GM18873 (cell line): Measurements from ENCODE around the gene DGKE.

ENCODE experiments used
- ATAC-seq: cut with Tn5 transposase; IDR thresholded peaks from one replicate; pipeline ENCODE4 v1.9.1; 2021; ENCODE audit warnings: mild to moderate bottlenecking, moderate library complexity, moderate number of reproducible peaks; ENCODE audit not compliant: unreplicated experiment, low FRiP score

DGKE gene

DNA sequence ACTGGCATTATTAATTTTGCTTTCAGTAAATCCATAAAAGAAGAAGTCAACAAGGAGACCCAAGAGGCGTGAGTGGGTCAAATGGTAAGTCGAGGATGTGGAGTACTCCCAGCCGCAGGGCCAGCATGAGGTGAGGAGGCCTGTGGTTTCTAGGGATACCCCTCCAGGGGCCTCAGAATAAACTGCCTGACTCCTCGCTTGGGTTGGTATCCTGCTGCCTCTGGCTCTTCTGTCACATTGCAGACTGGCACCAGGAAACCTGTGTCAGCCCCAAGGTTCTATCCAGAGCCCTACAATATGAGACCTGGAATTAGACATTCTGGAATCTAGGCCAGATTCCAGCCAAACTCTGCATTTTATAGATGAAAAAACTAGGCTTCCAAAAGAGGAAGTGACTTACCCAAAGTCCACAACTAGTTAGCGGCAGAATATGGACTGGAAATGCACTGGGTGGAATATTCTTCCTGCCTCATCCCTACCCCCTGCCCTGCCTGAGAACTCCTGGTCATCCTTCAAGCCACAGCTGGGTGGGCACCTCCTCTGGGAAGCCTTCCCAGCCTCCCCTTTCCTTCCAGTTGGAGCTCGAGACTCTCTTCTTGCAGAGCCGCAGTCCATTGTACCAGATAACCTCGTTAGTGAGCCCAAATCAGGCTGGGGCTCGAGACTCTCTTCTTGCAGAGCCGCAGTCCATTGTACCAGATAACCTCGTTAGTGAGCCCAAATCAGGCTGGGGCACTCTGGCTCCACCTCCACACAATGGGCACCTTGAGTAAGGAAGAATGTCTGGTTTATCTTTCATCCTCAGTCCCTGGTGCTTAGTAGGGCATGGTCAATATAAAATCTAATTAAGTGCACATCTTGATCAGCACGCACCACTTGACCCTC lies 22.8 kb upstream of the DGKE start:
- no peak for ATAC-seq

DNA sequence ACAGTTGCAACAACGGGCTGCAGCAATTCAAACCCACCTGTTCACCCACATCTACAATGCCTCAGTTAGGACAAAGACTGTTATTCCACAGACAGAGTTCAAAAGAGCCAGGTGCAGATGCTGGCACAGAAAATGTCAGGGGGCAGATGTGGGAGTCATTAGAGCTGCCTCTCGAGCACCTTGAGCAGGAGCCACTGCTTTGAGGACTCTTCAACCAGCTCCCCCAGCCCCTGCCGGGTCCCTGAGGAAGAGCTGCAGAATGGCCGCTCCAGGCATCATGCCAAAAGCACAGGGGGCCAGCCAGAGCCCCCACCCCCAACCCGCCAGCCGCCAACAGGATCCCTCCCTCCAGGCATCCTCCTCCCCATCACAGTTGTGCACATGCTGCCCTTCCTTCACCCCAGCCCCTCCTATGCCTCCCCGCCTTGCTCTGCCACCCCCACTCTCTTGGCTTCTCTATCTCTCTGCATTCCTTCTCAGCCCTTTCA lies 21.0 kb upstream of the DGKE start:
- ATAC-seq: no peak

DNA sequence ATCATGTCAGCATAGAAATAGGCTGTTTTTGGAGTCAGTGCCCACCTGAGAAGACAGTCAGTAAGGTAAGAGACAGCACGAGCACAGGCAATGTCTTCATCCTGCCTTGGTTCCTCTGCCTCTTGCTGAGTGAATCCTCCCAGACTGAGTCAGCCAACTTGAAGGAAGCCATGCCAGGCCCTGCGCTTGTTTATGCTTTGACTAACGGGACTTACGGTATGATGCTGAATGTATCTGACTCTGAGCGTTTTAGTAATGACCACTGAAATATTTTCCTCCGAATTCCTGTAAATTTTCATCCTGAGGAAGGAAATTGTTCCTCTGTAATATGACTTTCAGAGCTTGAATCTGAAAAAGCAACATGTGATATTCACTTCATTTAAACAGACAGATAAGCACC lies 18.2 kb upstream of the DGKE start:
- no peak for ATAC-seq

DNA sequence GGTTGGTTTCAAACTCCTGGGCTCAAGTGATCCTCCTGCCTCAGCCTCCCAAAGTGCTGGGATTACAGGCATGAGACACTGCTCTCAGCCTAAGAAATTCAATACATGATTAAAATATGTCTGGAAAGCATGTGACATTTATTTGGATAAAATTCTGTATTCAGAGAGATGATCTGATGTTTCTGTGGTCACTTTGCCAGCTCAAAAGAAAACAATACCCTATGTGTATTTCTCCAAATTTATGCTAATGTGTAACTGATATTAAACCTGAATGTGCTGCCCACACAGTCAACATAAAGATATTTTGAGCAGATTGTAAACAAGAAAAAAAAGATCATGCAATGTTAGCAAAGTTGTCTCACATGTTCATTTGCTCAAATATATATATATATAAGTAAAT lies 16.9 kb upstream of the DGKE start:
- ATAC-seq: no peak

DNA sequence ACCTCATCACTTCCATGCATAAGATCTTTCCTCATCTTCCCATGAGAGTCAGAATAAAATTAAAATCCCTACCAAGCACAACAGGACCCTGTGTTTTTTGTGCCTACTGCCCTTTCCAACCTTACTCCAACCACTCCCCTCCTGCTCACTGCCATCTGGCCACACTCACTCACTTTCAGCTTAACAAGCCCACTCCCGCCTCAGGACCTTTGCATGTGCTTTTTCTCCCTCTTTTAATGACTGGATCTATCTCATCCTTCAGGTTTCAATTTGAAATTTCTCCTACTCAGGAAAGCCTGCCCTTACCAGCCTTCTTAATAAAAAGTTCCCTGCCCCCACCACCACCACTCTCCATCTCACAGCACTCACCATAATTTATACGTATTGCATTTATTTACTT lies 14.9 kb upstream of the DGKE start:
- no peak for ATAC-seq

DNA sequence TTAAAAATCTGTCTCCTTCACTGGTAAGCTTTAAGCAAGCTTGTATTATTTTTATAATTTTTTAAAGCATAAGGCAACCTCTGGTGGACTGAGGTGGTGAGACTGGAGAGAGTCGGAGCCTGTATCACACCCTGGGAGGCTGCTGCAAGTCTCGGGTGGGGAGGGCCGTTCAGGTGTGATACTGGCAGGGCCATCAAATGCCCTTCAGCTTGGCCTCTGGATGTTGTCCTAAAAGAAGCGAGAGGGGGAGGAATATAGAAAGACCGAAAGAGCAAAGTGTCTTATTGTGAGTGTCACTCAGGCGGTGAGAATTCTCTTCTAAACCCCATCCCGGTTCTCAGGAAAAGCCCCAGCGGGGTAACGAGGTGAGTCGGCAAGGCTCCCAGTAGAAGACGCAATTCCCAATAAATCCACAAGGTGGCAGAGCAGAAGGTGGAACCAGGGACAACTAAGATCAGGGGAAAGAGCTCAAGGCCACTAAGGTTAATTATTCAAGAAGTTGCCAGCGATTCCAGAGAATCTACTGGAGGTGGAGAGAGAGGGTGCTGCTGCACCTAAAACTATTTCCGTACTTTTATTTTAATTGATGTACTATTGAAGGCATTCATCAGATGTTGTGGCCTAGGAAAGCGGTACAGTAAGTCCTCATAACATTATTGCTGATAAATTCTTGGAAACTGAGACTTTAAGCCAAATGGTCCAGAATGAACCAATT lies 14.4 kb upstream of the DGKE start:
- ATAC-seq: no peak

DNA sequence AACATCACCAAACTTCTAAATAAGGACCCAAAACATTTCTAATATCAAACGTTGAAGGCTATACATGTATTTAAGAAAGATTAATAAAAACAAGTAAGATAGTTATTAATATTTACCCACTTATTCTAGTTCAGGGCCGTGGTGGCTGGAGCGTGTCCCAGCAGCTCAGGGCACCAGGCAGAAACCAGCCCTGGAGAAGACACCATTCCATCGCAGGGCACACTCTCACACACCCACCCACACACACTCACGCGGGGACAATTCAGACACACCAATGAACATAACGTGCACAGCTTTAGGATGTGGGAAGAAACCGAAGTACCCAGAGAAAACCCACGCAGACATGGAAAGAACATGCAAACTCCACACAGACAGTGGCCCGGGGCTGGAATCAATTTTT lies 13.7 kb upstream of the DGKE start:
- ATAC-seq: no peak

DNA sequence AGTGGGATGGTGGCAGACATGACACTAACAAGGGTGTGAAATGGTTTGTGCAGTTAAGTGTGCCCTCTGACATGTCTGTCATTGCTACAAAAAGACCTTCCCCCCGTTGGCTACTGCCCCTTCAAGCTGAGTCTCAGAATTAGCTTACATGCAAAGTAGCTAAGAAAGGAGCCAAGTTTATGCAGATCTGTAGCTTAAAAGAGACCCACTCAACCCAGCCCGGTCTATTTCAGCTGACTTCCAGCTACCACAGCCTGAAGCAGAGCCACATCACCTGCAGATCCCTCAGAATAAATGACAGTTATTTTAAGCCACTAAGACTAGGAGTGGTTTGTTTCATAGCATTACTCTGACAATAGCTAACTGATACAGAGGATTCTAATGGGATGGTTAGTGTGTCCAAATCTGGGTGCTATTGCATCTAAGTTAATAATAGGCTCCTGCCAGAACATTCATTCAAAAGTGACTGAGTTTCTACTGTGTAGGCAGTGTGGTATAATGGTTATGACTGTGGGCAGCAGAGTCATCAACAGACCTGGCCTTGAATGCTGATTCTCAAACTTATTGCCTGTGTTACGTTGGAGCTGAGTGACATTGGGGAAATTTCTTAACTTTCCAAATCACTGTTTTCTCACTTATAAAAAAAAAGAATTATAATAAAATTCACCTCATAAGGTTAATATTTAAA lies 12.0 kb upstream of the DGKE start:
- no peak for ATAC-seq

DNA sequence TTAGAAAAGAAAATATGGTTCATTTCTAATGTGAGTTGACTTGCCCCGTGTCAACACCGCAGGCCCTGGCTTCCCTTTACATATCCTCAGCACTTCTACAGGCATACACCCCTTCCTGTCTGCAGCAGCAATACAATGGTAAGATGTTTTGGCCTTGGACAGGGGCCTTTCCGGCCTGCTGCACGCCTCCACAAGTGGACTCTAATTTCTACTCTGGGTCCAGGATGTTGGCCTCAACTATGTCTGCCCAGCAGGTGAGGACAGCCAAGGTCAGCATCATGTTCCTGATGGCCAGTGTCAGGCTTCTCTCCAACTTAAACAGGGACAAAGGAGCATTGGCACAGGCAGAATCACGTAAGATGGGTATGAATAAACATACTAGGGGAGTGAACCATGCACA lies 11.2 kb upstream of the DGKE start:
- ATAC-seq: no peak

DNA sequence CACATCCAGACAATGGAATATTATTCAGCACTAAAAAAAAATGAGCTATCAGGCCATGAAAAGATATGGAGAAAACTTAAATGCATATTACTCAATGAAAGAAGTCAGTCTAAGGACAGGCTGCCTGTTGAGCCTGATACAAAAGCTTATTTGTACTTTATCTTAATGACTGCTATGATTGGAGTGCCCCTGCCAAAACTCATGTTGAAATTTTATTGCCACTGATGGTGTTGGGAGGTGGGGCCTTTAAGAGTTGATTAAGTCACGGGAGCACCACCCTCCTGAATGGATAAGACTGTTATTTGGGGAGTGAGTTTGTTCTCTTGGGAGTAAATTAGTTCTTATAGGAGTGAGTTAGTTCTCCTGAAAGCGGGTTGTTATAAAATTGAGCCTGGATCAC lies 10.1 kb upstream of the DGKE start:
- no peak for ATAC-seq

DNA sequence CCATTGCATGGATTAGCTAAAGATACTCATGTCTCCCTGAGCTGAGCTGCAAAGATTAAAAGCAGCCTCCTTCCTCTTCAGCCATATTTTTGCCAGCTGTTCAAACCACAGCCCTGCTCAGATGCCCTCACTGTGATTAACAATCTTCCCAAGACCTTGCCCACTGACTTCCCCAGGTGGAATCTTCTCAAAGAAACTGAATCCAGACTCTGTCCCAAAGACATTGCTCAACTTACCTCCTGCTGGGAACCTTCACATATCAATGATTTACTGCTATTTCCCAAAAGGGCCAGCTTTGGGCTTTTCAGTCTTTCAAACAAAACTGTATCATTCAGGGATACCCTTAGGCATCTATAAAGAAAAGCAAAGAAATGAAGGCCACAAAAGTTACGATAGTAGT lies 9.4 kb upstream of the DGKE start:
- no peak for ATAC-seq

DNA sequence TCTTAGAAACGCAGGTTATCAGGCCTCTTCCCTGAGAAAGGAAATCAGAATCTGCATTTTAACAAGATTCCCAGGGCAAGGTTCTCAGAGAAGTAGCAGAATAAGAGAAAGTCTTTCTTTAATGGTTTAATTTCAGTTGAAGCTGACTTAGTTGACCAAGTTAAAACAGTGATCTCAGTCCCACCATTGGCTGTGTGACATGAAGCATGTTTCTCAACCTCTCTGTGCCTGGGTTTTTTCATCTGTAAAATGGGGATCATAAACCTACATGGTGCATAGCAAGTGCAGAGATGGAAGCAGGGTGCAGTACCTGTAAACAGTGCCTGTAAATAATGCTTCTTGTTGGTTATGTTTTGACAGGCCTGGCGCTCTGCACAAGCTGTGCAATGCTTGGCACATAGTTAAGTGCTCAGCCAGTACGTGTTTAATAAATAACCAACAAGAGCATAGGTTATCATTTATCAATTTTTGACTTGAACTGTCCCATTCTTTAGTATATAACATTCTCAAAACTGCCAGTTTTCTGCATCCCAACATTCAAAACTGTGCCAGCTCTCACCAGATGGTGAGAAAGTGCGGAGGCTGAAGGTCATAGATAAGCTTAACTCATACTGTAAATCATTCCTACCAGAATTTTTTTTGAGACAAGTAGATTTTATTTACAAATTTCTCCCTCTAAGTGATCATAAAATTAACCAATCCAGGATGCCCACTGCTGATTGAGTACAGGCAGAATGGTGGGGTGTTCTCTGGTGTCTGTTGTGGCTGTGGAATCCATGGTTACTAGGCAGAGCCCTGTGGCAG lies 7.1 kb upstream of the DGKE start:
- ATAC-seq: no peak

DNA sequence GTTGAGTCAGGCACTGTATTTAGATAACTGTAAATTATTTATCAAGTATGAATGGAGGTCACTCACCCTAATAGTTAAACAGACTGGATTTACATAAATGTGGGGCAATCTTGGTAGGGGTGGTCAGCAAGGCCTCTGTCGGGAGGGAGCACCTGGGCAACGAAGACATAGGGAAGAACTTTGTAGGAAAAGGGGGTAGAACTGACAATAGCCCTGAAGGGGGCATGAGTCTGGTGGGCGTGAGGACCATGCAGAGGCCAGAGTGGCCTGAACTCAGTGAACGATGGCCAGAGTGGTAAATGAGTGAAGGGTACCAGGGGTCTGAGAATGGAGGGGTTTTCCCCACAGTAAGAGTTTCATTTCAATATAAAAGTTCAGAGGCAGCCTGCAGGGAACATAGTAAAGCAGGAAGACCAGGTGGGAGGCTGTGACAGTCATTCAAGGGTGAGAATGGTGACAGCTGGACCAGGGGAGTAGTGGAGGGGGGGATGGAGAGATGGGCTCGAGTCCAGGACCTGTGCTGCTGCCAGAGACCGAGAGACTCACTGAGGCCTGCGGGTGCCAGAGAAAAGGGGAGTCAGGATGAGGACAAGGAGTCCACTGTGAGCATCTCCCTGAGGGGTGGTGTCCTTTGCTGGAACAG lies 3.1 kb upstream of the DGKE start:
- ATAC-seq: no peak

DNA sequence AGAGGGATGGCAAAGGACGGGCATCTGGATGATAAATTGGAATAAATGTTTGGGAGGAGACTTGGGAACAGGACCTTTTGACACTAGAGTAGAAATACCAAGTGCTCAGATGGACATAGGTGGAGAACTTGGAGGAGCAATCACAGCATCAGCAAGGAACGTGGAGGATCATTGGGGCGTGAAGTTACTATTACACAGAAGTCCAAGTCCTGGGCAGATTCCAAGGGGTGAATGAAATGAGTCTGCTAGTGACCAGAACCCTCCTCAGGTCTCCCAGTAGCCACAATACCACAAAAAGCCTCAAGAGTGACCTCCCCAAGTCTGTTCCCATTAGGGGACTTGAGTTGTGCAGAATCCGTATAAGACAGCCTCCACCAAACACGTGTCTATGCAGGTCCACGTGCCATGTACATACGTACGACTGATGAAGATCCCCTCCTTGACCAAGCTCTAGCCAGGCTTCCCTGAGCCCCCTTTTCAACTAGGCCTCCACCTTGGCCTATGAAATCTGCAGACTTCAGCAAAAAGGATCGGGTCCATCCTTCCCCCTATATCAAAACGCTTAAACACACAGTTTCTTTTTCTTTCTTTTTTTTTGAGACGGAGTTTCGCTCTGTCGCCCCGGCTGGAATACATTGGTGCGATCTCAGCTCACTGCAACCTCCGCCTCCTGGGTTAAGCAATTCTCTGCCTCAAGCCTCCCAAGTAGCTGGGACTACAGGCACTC lies 2.4 kb upstream of the DGKE start:
- ATAC-seq: no peak

DNA sequence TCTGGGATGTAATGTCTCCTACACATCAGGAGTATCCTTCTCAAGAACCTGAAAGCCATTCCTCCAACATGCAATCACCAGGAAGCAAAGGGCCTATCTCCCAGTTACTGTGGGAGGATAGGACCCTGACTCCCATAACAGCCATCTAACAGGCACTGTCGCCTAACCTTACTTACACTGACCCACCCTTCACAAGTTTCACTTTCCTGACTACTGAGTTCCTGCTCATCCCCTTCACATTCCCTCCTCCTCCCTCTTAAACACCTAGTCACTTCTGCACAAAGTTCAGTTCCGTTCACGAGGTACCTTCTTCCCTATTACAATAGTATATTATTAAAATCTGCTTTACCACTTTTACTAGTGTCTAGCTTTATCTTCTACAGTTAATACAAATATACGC lies 1.5 kb upstream of the DGKE start:
- ATAC-seq: no peak

DNA sequence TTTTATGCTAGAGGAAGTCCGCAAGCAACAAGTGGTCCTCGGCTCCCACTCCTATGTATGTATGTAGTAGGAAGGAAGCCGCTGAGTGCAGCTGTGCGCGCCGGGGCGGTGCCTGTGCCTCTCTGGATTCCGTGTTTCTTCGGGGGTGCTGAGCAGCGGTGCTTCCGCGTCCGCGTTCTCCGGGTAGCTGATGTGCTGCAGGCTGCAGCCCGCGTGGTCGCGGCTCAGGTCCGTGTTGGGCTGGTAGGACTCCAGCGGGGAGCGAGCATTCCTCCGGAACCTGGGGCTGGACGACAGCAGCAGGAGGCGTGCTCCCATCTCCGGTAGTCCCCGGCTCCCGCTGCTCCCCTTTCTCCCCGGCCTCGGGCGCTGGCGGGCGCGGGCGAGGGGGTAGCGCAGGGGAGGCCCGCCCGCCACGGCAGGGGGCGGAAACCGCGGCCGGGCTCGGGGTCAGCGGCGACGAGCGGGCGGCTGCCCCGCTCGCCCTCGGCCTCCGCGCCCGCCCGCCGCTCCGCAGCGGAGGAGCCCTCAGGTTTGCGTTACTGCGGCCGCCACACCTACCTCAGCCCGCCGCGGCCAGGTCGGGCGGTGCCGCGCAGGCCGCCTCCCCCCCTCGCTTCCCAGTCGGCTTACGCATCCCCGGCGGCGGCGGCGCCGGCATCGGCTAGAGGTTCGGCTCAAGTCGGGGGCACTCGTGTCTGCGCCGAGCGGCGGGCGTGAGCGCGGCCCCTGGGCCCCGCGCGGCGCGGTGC lies 718 bp upstream of the DGKE start:
- ATAC-seq: peak; percentile 41

DNA sequence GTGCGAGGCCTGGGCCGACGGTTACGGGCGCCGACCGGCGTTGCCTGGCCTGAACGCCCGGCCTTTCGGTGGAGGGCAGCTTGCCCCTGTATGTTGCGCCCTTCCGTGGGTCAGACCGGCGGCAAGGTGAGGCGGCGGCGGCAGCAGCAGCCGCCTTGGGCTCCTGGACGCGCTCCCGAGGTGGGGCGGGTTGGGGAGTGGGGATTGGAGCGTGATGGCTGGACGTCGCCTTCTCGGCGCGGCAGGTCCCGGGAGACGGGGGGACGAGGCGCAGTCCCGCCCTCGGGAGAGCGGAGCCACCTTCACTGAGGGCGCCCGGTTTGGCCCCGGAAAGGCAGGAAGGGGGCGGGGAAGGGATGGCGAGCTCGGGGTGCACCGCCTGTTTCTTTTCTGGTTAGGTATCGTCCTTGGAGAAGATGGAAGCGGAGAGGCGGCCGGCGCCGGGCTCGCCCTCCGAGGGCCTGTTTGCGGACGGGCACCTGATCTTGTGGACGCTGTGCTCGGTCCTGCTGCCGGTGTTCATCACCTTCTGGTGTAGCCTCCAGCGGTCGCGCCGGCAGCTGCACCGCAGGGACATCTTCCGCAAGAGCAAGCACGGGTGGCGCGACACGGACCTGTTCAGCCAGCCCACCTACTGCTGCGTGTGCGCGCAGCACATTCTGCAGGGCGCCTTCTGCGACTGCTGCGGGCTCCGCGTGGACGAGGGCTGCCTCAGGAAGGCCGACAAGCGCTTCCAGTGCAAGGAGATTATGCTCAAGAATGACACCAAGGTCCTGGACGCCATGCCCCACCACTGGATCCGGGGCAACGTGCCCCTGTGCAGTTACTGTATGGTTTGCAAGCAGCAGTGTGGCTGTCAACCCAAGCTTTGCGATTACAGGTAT lies 671 bp downstream of the DGKE start:
- peak; percentile 25 for ATAC-seq

DNA sequence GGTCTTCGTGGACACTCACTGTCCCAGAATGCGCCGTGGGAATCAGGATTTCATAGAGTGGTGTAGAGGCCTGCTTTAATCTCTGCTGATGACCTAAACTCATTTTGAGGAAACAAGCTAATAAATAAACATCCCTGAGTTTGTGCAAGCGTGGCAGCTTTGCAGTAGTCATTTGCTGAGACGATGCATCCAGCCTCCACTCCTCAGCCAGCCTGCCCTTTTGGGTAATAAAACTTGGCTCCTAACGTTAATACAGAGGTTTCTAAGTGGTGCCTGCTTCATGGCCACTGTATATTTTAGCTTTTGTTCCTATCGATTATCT lies 1.3 kb downstream of the DGKE start:
- no peak for ATAC-seq
